GM19099 (cell line): ENCODE results near the gene NKX6-2.

Experiments
- POLR2A ChIP-seq: IDR thresholded peaks from 3 replicates; pipeline ENCODE4 v1.6.1; 2011; ENCODE audit warnings: low read depth; ENCODE audit not compliant: insufficient read length; ENCODE audit errors: extremely low read depth

The NKX6-2 gene

GRCh38 chr10:132780356-132780755 lies 5.6 kb downstream of the NKX6-2 start:
- TF ChIP-seq POLR2A, result no peak

GRCh38 chr10:132779549-132780294 lies 6.2 kb downstream of the NKX6-2 start:
- TF ChIP-seq POLR2A, result no peak

GRCh38 chr10:132777441-132777840 lies 8.5 kb downstream of the NKX6-2 start:
- no peak for TF ChIP-seq POLR2A

GRCh38 chr10:132776821-132777220 lies 9.1 kb downstream of the NKX6-2 start:
- no peak for TF ChIP-seq POLR2A

- no peak for TF ChIP-seq POLR2A
These were observed 9.8 kb downstream of the NKX6-2 start for GRCh38 chr10:132776186-132776585.

GRCh38 chr10:132774902-132775863 lies 10.8 kb downstream of the NKX6-2 start:
- TF ChIP-seq POLR2A, result no peak

- no peak for TF ChIP-seq POLR2A
These were observed 11.6 kb downstream of the NKX6-2 start for GRCh38 chr10:132774181-132774901.

- TF ChIP-seq POLR2A, result no peak
These were observed 15.6 kb downstream of the NKX6-2 start for GRCh38 chr10:132770061-132771021.

GRCh38 chr10:132768346-132769248 lies 17.4 kb downstream of the NKX6-2 start:
- TF ChIP-seq POLR2A, result no peak

GRCh38 chr10:132766291-132766690 lies 19.7 kb downstream of the NKX6-2 start:
- no peak for TF ChIP-seq POLR2A

- TF ChIP-seq POLR2A, result no peak
These were observed 20.5 kb downstream of the NKX6-2 start for GRCh38 chr10:132765435-132765834.

GRCh38 chr10:132764108-132764507 lies 21.8 kb downstream of the NKX6-2 start:
- TF ChIP-seq POLR2A, result no peak

- TF ChIP-seq POLR2A, result no peak
These were observed 22.4 kb downstream of the NKX6-2 start for GRCh38 chr10:132763545-132763944.
